Fibroblast of skin of abdomen (primary cell): ENCODE results near the gene DEPDC7. TPM values are rescaled to one million over a fixed set of nuclear protein-coding genes. Genes with fewer than 3 reads are reported as not detected.
"Not testable (repeated sequence)": the region's sequence is repeated elsewhere in the genome, so short reads cannot be mapped to it uniquely, and the experiment has no call there.

Source experiments
- DNase-seq: peaks from one replicate; pipeline ENCODE4 v3.0.0-alpha.2; 2013
- polyA plus RNA-seq, 2 experiments: library from polyadenylated mRNA; unstranded; fragments of 120-200 nt; gene quantifications; one replicate each; pipeline ENCODE4 v1.2.1, GENCODE V29; 2013; ENCODE audit not compliant: insufficient read length in 2 of 2

DEPDC7 gene
- polyA plus RNA-seq (2013, experiment 1 of 2; ENCODE audit: insufficient read length): 5.8 TPM
- 4.6 TPM for polyA plus RNA-seq (2013, experiment 2 of 2; ENCODE audit: insufficient read length)

- peak; percentile 91 for DNase-seq
Observed at GRCh38 chr11:33015621-33016551, at the start of gene DEPDC7. Gene DEPDC7, plus strand, starts transcription at chr11:33015878. Its CDS starts 78 bp downstream, at chr11:33015956.

GRCh38 chr11:32968541-32968940 lies 47.1 kb upstream of the DEPDC7 start:
- no peak for DNase-seq

GRCh38 chr11:32972233-32972632 lies 43.4 kb upstream of the DEPDC7 start:
- not testable (repeated sequence) for DNase-seq

GRCh38 chr11:32972781-32973180 lies 42.9 kb upstream of the DEPDC7 start:
- DNase-seq: no peak

GRCh38 chr11:32982626-32983025 lies 33.1 kb upstream of the DEPDC7 start:
- no peak for DNase-seq

- DNase-seq: no peak
Observed at GRCh38 chr11:32983506-32983905, 32.2 kb upstream of the DEPDC7 start.

GRCh38 chr11:32985600-32985999 lies 30.1 kb upstream of the DEPDC7 start:
- no peak for DNase-seq

GRCh38 chr11:32987851-32988250 lies 27.8 kb upstream of the DEPDC7 start:
- DNase-seq: no peak

- no peak for DNase-seq
Observed at GRCh38 chr11:32990481-32990880, 25.2 kb upstream of the DEPDC7 start.

GRCh38 chr11:32991427-32991826 lies 24.3 kb upstream of the DEPDC7 start:
- no peak for DNase-seq

- DNase-seq: no peak
Observed at GRCh38 chr11:32991898-32992297, 23.8 kb upstream of the DEPDC7 start.

GRCh38 chr11:33000181-33000580 lies 15.5 kb upstream of the DEPDC7 start:
- peak; percentile 87 for DNase-seq

- DNase-seq: no peak
Observed at GRCh38 chr11:33001281-33001680, 14.4 kb upstream of the DEPDC7 start.

GRCh38 chr11:33001751-33002542 lies 13.7 kb upstream of the DEPDC7 start:
- no peak for DNase-seq

- no peak for DNase-seq
Observed at GRCh38 chr11:33005175-33005574, 10.5 kb upstream of the DEPDC7 start.

GRCh38 chr11:33006010-33006409 lies 9.7 kb upstream of the DEPDC7 start:
- no peak for DNase-seq

- DNase-seq: no peak
Observed at GRCh38 chr11:33013755-33014154, 1.9 kb upstream of the DEPDC7 start.

GRCh38 chr11:33016654-33017053 lies 976 bp downstream of the DEPDC7 start:
- DNase-seq: no peak

- DNase-seq: no peak
Observed at GRCh38 chr11:33017478-33017877, 1.8 kb downstream of the DEPDC7 start.

GRCh38 chr11:33017965-33018364 lies 2.3 kb downstream of the DEPDC7 start:
- DNase-seq: no peak

- no peak for DNase-seq
Observed at GRCh38 chr11:33018840-33019239, 3.2 kb downstream of the DEPDC7 start.

GRCh38 chr11:33021501-33021900 lies 5.8 kb downstream of the DEPDC7 start:
- DNase-seq: no peak

- DNase-seq: no peak
Observed at GRCh38 chr11:33021937-33022336, 6.3 kb downstream of the DEPDC7 start.
